ENCODE data around the gene TMEM198.

The TMEM198 gene

GRCh38 chr2:219591091-219591490, 47.3 kb downstream of the TMEM198 start:
- DNase-seq = no peak

GRCh38 chr2:219592736-219593135, 48.9 kb downstream of the TMEM198 start:
- no peak for DNase-seq

GRCh38 chr2:219593154-219593553, 49.3 kb downstream of the TMEM198 start:
- DNase-seq = no peak

- no peak for DNase-seq
Measured at GRCh38 chr2:219595256-219595655, 51.4 kb downstream of the TMEM198 start.

- no peak for DNase-seq
Measured at GRCh38 chr2:219596954-219597551, 53.2 kb downstream of the TMEM198 start.

- DNase-seq = peak; percentile 91
Measured at GRCh38 chr2:219597552-219598307, 53.9 kb downstream of the TMEM198 start, which contains the start of gene STK11IP. TSS of gene STK11IP (plus strand) at chr2:219597857. CDS start at chr2:219598120, 263 bp downstream.

- DNase-seq = no peak
Measured at GRCh38 chr2:219598308-219599078, 54.7 kb downstream of the TMEM198 start.

Data from activated CD4-positive, CD25-positive, alpha-beta regulatory T cell treated with anti-CD3 and anti-CD28 coated beads, Interleukin-2, amount 50 U/mL, for 72 hours (primary cell).